ENCODE measurements around the gene PGAP2. TPM values are rescaled to one million over a fixed set of nuclear protein-coding genes. Genes with fewer than 3 reads are reported as not detected.

PGAP2 gene
- total and polyA plus RNA-seq, 2 of the 13 experiments (the other 11 are each of a cell fraction or from before 2014, with no cell fraction given), result 21.5 to 47.8 TPM

DNA sequence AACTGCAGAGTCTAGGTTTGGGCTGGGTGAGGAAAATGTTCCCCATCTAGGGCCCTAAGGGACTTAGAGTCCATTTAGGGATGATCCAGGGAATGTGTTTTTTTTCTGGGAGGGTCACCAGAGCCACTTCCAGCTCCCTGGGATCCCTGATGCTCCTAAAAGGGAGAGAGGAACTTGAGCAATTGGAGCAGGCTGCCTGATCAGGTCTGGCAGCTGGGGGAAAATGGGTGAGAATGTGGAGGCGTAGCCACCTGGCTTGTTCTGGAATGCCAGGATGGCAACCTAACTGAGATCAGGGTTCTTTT lies 1.2 kb downstream of the PGAP2 start:
- Histone ChIP-seq H3K4me3 (replicated peaks in 1 of 3; ENCODE audit: insufficient read depth in 1 of 3, low read depth in 2 of 3, low read length in 3 of 3) (no peak overlapping the region), H3K27me3 (ENCODE audit: control insufficient read depth in 1 of 2, insufficient read depth in 2 of 2, low read length in 2 of 2) (no peaks in the 10 kb centered on the region; a peak in 1 of 5 replicates), H3K4me2 (ENCODE audit: low read depth, low read length) (no peak overlapping the region), H3K27ac (ENCODE audit: extremely low read length, insufficient read depth, low read length) (no peak overlapping the region), H2AFZ (ENCODE audit: low read length) (no peak overlapping the region), H3K36me3 (replicated peaks in 1 of 2; ENCODE audit: control insufficient read depth in 1 of 2, insufficient read depth in 2 of 2, low read length in 2 of 2) (peaks cover 0 to 3% of the 10 kb centered on the region in 2 experiments; a peak in 2 of 5 replicates), H3K79me2 (ENCODE audit: insufficient read depth, low read length) (no peaks in the 10 kb centered on the region), H3K9ac (ENCODE audit: insufficient read depth, low read depth, low read length) (no peak overlapping the region), H3K9me3 (ENCODE audit: low read length) (no peaks in the 10 kb centered on the region), H4K20me1 (ENCODE audit: insufficient read depth, low read length) (no peaks in the 10 kb centered on the region), H3K4me1 (ENCODE audit: insufficient read depth, low read length) (peaks cover 19% of the 10 kb centered on the region)
- no peak for ATAC-seq
- in situ Hi-C loops (cut with HindIII; ENCODE audit: extremely low pct_ligation_motif_present, low pct_unique_long_range_greater_than_20kb), result no loop called here
- TF ChIP-seq, protein P1, sequence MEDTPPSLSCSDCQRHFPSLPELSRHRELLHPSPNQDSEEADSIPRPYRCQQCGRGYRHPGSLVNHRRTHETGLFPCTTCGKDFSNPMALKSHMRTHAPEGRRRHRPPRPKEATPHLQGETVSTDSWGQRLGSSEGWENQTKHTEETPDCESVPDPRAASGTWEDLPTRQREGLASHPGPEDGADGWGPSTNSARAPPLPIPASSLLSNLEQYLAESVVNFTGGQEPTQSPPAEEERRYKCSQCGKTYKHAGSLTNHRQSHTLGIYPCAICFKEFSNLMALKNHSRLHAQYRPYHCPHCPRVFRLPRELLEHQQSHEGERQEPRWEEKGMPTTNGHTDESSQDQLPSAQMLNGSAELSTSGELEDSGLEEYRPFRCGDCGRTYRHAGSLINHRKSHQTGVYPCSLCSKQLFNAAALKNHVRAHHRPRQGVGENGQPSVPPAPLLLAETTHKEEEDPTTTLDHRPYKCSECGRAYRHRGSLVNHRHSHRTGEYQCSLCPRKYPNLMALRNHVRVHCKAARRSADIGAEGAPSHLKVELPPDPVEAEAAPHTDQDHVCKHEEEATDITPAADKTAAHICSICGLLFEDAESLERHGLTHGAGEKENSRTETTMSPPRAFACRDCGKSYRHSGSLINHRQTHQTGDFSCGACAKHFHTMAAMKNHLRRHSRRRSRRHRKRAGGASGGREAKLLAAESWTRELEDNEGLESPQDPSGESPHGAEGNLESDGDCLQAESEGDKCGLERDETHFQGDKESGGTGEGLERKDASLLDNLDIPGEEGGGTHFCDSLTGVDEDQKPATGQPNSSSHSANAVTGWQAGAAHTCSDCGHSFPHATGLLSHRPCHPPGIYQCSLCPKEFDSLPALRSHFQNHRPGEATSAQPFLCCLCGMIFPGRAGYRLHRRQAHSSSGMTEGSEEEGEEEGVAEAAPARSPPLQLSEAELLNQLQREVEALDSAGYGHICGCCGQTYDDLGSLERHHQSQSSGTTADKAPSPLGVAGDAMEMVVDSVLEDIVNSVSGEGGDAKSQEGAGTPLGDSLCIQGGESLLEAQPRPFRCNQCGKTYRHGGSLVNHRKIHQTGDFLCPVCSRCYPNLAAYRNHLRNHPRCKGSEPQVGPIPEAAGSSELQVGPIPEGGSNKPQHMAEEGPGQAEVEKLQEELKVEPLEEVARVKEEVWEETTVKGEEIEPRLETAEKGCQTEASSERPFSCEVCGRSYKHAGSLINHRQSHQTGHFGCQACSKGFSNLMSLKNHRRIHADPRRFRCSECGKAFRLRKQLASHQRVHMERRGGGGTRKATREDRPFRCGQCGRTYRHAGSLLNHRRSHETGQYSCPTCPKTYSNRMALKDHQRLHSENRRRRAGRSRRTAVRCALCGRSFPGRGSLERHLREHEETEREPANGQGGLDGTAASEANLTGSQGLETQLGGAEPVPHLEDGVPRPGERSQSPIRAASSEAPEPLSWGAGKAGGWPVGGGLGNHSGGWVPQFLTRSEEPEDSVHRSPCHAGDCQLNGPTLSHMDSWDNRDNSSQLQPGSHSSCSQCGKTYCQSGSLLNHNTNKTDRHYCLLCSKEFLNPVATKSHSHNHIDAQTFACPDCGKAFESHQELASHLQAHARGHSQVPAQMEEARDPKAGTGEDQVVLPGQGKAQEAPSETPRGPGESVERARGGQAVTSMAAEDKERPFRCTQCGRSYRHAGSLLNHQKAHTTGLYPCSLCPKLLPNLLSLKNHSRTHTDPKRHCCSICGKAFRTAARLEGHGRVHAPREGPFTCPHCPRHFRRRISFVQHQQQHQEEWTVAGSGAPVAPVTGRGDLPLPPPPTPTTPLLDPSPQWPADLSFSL (CRISPR knock-in tag; IDR thresholded peaks at IDR 0.05), result no peak
- TF ChIP-seq, protein P2, sequence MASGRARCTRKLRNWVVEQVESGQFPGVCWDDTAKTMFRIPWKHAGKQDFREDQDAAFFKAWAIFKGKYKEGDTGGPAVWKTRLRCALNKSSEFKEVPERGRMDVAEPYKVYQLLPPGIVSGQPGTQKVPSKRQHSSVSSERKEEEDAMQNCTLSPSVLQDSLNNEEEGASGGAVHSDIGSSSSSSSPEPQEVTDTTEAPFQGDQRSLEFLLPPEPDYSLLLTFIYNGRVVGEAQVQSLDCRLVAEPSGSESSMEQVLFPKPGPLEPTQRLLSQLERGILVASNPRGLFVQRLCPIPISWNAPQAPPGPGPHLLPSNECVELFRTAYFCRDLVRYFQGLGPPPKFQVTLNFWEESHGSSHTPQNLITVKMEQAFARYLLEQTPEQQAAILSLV (CRISPR knock-in tag; IDR thresholded peaks at IDR 0.05; ENCODE audit: borderline replicate concordance), result no peak
- TF ChIP-seq EZH2 (conservative IDR thresholded peaks at IDR 0.05; ENCODE audit: low read depth, low read length), result no peak
- DNase-seq (ENCODE audit: low spot score), result no peak
- intact Hi-C loops (cut with micrococcal nuclease; ENCODE audit: unreplicated experiment), result loop anchor here (2.0 kb wide), 2 partner anchors 31 to 35 kb away; partner anchors contain the start of gene RHOG
- BruUV-seq (replicated peaks), result no TSS peak
- 100% methylated on average over 1 of the region's 1 CpG for WGBS (ENCODE audit: low lambda C conversion rate)
- FAIRE-seq, result no peak
- POLR2A ChIA-PET, result interaction anchor here (1.0 to 2.5 kb wide), 6 partner anchors 11 to 45 kb away, joined by 4 to 35 read pairs (median 6); partner anchors contain the start of genes NUP98, RHOG and STIM1
- CTCF ChIA-PET (ENCODE audit: low intra/inter-chr PET ratio, low total read pairs), result no interaction called here

All from HepG2 (cell line).